Peyer's patch (tissue), 4 donors: ENCODE measurements around the gene RTP2.

Source experiments
- POLR2A ChIP-seq, 2 donors: fragments of 450-650 bp; IDR thresholded peaks; one replicate each; pipeline ENCODE4 v1.5.1; 2017; ENCODE audit warnings: antibody characterized with exemption in 2 of 2, mild to moderate bottlenecking in 2 of 2, moderate library complexity in 2 of 2
- TF ChIP-seq, protein P1 (sequence below), 6 experiments: fragments of 450-650 bp in 4 of 6; fragments of 200-600 bp in 2 of 6; sonication (generic) in 1 of 6; IDR thresholded peaks; one replicate each; pipeline ENCODE4 v1.5.1; 2017 to 2019; ENCODE audit warnings: antibody characterized with exemption in 6 of 6, mild to moderate bottlenecking in 3 of 6, moderate library complexity in 1 of 6

DNA sequence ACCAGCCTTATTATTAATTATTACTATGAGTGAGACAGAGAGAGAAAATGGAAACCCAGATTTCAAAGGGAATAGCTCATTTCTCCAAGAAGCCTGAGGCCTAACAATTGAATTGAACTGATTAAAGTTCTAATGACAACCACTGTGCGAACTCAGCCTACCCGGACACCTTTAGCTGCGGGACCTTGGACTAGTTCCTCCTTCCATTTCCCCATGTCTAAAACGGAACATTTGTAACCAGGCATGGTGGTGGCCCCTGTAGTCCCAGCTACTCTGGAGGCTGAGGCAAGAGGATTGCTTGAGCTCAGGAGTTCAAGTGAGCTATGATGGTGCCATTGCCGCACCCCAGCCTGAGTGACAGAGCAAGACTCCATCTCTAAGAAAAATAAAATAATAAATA lies 16.4 kb upstream of the RTP2 start:
- TF ChIP-seq POLR2A (IDR thresholded peaks at IDR 0.05): no peak
- TF ChIP-seq, protein P1, sequence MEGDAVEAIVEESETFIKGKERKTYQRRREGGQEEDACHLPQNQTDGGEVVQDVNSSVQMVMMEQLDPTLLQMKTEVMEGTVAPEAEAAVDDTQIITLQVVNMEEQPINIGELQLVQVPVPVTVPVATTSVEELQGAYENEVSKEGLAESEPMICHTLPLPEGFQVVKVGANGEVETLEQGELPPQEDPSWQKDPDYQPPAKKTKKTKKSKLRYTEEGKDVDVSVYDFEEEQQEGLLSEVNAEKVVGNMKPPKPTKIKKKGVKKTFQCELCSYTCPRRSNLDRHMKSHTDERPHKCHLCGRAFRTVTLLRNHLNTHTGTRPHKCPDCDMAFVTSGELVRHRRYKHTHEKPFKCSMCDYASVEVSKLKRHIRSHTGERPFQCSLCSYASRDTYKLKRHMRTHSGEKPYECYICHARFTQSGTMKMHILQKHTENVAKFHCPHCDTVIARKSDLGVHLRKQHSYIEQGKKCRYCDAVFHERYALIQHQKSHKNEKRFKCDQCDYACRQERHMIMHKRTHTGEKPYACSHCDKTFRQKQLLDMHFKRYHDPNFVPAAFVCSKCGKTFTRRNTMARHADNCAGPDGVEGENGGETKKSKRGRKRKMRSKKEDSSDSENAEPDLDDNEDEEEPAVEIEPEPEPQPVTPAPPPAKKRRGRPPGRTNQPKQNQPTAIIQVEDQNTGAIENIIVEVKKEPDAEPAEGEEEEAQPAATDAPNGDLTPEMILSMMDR (IDR thresholded peaks at IDR 0.05): no peak
